HUES48 (cell line): ENCODE measurements around the gene DCLK1.

ENCODE experiments used
- H3K27ac ChIP-seq: one replicate; pipeline ENCODE4 v1.7.0; 2013; ENCODE audit warnings: low read depth, low read length, inconsistent platforms
- H3K27me3 ChIP-seq: 2 replicates; pipeline ENCODE4 v1.6.1; 2013; ENCODE audit warnings: mild to moderate bottlenecking, low read length; ENCODE audit not compliant: control insufficient read depth, insufficient read depth
- H3K36me3 ChIP-seq: 2 replicates; pipeline ENCODE4 v1.6.1; 2013; ENCODE audit warnings: low read length; ENCODE audit not compliant: control insufficient read depth, insufficient read depth
- H3K4me1 ChIP-seq: 2 replicates; pipeline ENCODE4 v1.6.1; 2013; ENCODE audit warnings: mild to moderate bottlenecking, low read length; ENCODE audit not compliant: control insufficient read depth, insufficient read depth
- H3K4me3 ChIP-seq: 2 replicates; pipeline ENCODE4 v1.5.1; 2013; ENCODE audit warnings: mild to moderate bottlenecking, low read depth, low read length
- H3K9ac ChIP-seq: 2 replicates; pipeline ENCODE4 v1.6.1; 2013; ENCODE audit warnings: mild to moderate bottlenecking, low read depth, low read length, moderate library complexity
- H3K9me3 ChIP-seq: 2 replicates; pipeline ENCODE4 v1.6.1; 2013; ENCODE audit warnings: low read length; ENCODE audit not compliant: control insufficient read depth, insufficient read depth

DCLK1 gene

GRCh38 chr13:35884211-35884760 is 246.9 kb downstream of the DCLK1 start:
- Histone ChIP-seq H3K27me3 (no peaks in the 10 kb centered on the region), H3K9me3 (no peaks in the 10 kb centered on the region), H3K9ac (no peak overlapping the region), H3K27ac (no peak overlapping the region), H3K4me3 (no peak overlapping the region), H3K4me1 (peaks cover 17% of the 10 kb centered on the region; the same call in 1 of the 2 replicates), H3K36me3 (no peaks in the 10 kb centered on the region)

DNA sequence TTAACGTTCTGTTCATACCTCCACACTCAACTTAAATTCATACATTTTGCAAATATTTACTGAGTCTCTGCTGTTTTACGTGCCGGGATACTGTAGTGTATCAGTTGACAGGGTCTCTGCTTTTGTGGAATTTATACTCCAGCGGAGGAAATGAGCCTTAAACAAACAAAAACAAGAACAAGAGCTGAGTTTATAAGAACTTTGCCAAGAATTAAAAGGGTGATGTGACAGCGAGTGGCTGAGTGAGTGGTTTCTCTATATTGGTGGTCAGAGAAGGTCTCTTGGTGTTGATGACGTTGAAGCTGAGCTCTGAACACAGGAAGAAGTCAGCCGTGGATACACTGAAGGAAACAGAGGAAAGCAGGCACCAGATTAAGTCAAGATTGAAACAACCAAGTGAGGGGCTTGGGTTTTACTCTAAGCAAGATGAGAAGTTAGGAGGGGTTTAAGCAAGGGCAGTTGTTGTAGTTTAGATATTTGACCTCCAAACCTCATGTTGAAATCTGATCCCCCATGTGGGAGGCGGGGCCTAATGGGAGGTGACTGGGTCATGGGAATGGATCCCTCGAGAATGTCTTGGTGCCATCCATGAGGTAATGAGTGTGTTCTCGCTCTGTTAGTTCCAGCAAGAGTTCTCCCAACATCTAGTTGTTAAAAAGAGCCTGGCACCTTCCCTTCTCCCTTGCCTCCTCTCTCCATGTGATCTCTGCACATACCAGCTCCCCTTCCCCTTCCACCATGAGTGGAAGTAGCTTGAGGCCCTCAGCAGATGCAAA is 248.3 kb downstream of the DCLK1 start:
- Histone ChIP-seq H3K9me3 (no peaks in the 10 kb centered on the region), H3K36me3 (no peaks in the 10 kb centered on the region)

DNA sequence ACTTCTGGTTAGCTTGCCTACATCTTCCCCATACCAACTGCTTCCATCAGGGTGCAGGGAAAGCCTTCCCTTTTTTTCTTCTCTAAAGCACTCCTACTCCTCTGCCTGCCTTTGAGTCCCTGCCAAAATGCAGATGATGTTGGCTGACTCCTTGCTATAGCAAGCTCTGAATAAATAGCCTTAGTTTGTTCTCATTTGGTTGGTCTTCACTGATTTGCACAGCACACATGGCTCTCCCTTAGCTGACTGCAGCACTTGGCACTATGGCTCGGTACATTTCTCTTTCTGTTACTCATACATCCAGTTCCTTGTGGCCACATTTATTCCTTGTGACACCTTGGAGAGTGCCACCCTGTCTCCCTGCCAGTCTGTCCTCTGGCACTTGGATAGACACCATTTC is 249.8 kb downstream of the DCLK1 start:
- H3K9me3 ChIP-seq: no peaks in the 10 kb centered on the region
- no peak overlapping the region for H3K27ac ChIP-seq
- no peaks in the 10 kb centered on the region for H3K27me3 ChIP-seq
- H3K4me3 ChIP-seq: no peak overlapping the region
- H3K9ac ChIP-seq: no peak overlapping the region
- H3K36me3 ChIP-seq: no peaks in the 10 kb centered on the region
- peaks cover 11% of the 10 kb centered on the region; the same call in 1 of the 2 replicates for H3K4me1 ChIP-seq

More for the DNA sequence above, 248.3 kb downstream of the DCLK1 start:
- H3K9ac ChIP-seq: no peak overlapping the region
- H3K4me1 ChIP-seq: peaks cover 17% of the 10 kb centered on the region; the same call in 1 of the 2 replicates
- no peak overlapping the region for H3K27ac ChIP-seq
- no peaks in the 10 kb centered on the region for H3K27me3 ChIP-seq
- no peak overlapping the region for H3K4me3 ChIP-seq

DNA sequence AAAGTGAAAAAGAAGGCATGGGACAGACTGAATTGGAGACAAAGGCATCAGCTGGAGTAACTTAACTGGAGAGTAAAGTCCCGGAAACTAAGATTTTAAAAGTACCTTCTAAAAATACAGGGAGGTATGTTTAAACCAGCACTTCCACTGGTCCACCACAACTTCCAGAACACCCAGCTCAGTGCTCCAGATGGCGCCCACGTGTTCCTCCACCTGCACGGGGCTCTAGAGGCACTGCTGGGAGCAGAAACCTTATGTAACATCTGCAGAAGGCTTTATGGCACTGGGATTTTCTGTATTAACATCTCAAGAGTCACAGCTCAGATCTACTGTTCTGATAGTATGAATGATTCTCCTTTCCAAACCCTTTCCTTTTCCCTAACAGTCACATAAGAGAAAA is 252.1 kb downstream of the DCLK1 start:
- Histone ChIP-seq H3K4me3 (no peak overlapping the region), H3K27ac (no peak overlapping the region), H3K9me3 (no peaks in the 10 kb centered on the region), H3K4me1 (peaks cover 2% of the 10 kb centered on the region; the same call in 1 of the 2 replicates), H3K36me3 (no peaks in the 10 kb centered on the region), H3K9ac (no peak overlapping the region), H3K27me3 (no peaks in the 10 kb centered on the region)

DNA sequence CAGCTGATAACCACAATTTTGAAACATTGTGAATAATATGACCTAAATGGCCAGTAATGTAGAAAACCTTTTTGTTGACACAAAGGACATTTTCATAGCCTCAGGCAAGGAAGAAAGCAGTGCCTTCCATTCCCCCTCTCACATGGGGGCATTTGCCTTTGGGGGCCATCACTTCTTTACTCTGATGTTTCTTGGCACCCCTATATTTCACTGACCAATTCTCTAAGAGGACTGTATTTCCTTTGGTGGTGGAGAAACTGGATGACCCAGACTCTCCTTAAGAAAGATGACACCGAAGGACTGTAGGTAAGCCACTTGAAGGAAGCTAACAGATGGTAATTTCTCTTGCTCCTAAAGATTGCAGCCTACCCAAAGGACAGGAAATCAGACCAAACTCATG is 254.6 kb downstream of the DCLK1 start:
- Histone ChIP-seq H3K4me3 (no peak overlapping the region), H3K4me1 (no peaks in the 10 kb centered on the region; the same call in 1 of the 2 replicates), H3K27me3 (no peaks in the 10 kb centered on the region), H3K36me3 (no peaks in the 10 kb centered on the region), H3K9me3 (no peaks in the 10 kb centered on the region), H3K27ac (no peak overlapping the region), H3K9ac (no peak overlapping the region)

DNA sequence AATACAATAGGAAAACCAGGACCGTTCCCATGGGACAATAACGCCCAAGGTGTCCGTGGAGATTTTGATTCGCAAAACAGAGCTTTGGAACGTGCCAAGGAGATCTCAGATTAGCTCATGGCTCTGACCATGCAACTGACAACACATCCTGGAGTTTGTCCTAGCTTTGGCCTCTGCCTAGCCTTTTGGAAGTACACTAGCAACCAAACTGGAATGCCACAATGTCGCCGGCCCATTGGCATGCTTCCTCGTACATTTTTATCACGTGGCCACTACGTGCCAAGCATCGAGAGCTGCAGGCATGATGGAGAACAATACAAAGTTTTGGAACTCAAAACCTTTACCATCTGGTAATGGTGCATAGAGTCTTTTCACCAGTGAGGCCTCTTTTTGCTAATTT is 256.5 kb downstream of the DCLK1 start:
- Histone ChIP-seq H3K9ac (no peak overlapping the region), H3K36me3 (no peaks in the 10 kb centered on the region), H3K4me1 (no peaks in the 10 kb centered on the region; the same call in 1 of the 2 replicates)

GRCh38 chr13:35872369-35872768 is 258.8 kb downstream of the DCLK1 start:
- H3K9ac ChIP-seq: no peak overlapping the region
- H3K4me3 ChIP-seq: no peak overlapping the region
- no peak overlapping the region for H3K27ac ChIP-seq
- no peaks in the 10 kb centered on the region; the same call in 1 of the 2 replicates for H3K4me1 ChIP-seq
- H3K9me3 ChIP-seq: no peaks in the 10 kb centered on the region
- H3K27me3 ChIP-seq: no peaks in the 10 kb centered on the region
- no peaks in the 10 kb centered on the region for H3K36me3 ChIP-seq

More for the DNA sequence above, 256.5 kb downstream of the DCLK1 start:
- H3K27ac ChIP-seq: no peak overlapping the region
- no peaks in the 10 kb centered on the region for H3K9me3 ChIP-seq
- no peaks in the 10 kb centered on the region for H3K27me3 ChIP-seq
- no peak overlapping the region for H3K4me3 ChIP-seq

DNA sequence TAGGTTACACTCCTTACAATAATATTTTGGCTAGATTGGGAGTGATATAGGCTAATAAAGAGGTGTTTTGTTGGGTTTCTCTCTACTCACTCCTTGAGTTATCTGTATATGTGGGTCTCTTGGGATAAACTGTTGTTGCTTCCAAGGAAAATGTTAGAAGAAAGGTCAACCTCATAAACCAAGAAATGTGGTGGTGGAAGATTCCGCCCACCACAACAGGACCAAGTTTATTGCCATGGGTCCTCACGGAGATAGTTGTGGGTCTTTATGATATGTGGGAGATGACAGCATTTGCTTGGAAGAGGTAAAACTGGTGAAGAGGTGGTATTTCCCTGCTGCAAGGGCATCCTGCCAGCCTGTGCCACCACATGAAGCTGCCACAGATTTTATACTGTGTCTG is 259.6 kb downstream of the DCLK1 start:
- H3K27me3 ChIP-seq: no peaks in the 10 kb centered on the region
- no peak overlapping the region for H3K27ac ChIP-seq
- no peak overlapping the region for H3K9ac ChIP-seq
- H3K36me3 ChIP-seq: no peaks in the 10 kb centered on the region
- no peaks in the 10 kb centered on the region; the same call in 1 of the 2 replicates for H3K4me1 ChIP-seq
- no peaks in the 10 kb centered on the region for H3K9me3 ChIP-seq
- no peak overlapping the region for H3K4me3 ChIP-seq

DNA sequence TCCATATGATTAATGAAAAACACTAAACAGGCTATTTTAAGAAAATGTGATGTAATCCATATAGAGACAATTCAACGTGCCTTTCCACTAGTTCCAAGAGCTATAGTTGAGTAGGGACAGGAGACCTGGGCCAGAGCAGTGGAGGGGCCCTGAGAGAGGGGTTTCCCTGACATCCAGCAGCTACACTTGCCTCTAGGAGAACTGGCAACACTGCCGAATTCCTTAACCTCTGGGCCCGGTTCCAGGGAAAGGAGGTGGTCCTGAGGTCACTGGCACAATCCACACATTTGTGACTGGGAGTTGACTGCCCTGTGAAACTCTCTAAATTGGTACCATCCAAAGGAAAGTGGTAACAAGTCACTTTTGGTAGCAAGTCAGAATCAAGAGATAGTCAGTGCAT is 264.4 kb downstream of the DCLK1 start:
- H3K4me1 ChIP-seq: no peaks in the 10 kb centered on the region
- no peak overlapping the region for H3K27ac ChIP-seq
- H3K4me3 ChIP-seq: no peak overlapping the region
- no peaks in the 10 kb centered on the region for H3K9me3 ChIP-seq
- H3K27me3 ChIP-seq: no peaks in the 10 kb centered on the region
- no peaks in the 10 kb centered on the region for H3K36me3 ChIP-seq
- no peak overlapping the region for H3K9ac ChIP-seq

DNA sequence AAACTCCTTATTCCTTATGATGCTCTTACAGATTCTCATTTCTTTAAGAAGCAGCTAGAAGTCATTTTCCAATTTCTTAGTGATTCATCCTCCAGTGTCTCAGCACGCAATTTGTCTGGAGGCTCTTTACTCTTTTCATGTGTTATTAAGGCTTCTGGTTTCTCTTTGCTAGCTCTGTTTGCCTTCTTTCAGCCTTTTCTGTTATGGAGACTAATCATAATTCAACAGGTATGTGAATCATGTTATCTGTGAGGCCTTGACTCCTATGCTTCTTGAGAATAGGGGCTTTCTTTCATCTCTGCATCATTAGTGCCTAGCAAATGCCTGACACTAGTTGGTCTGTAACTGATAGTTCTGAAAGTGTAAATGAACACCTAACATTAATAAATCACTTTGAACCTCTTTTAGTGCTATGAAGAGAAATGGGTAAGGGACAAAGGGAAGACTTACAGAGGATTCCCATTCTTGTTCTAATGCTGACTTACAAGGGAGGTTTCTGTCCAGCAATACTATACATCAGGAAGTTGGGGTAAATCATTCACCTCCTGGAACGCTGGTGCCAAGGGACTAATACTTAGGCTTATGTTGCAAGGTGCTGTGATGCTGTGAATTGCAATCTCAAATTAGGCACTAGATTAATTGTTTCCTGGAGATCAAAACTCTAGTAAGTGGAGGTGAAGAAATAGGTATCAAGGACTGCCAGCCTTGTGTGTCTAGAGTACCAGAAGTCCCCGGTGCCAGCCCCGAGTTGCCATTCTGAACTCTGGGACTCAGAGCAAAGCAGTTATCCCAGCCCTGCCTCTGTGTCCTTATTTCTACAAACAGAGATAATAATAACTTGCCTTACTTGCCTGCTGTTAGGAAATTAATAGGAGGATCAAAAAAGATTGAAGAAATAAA is 265.6 kb downstream of the DCLK1 start:
- Histone ChIP-seq H3K27me3 (no peaks in the 10 kb centered on the region), H3K9ac (no peak overlapping the region), H3K4me1 (peaks cover 4% of the 10 kb centered on the region), H3K27ac (no peak overlapping the region), H3K36me3 (no peaks in the 10 kb centered on the region), H3K4me3 (no peak overlapping the region), H3K9me3 (no peaks in the 10 kb centered on the region)
